ENCODE measurements around the gene IMP3.

The IMP3 gene

GRCh38 chr15:75672646-75673425, 32.8 kb upstream of the IMP3 start:
- H3K4me3 ChIP-seq (replicated peaks; ENCODE audit: low read depth, low read length): no peak overlapping the region
- H3K36me3 ChIP-seq (ENCODE audit: control insufficient read depth, insufficient read depth, low read length): no peaks in the 10 kb centered on the region
- no peak for TF ChIP-seq CTCF (IDR thresholded peaks at IDR 0.05; ENCODE audit: insufficient read depth, low read length, poor library complexity, severe bottlenecking)
- peaks cover 1% of the 10 kb centered on the region; the same call in 1 of the 2 replicates for H3K27me3 ChIP-seq (replicated peaks; ENCODE audit: control insufficient read depth, insufficient read depth, low read length)
- DNase-seq (ENCODE audit: extremely low read depth, insufficient read length): no peak

GRCh38 chr15:75671730-75672602, 31.9 kb upstream of the IMP3 start:
- no peaks in the 10 kb centered on the region; the same call in 1 of the 2 replicates for H3K27me3 ChIP-seq (replicated peaks; ENCODE audit: control insufficient read depth, insufficient read depth, low read length)
- no peak for TF ChIP-seq CTCF (IDR thresholded peaks at IDR 0.05; ENCODE audit: insufficient read depth, low read length, poor library complexity, severe bottlenecking)
- no peak overlapping the region for H3K4me3 ChIP-seq (replicated peaks; ENCODE audit: low read depth, low read length)
- DNase-seq (ENCODE audit: extremely low read depth, insufficient read length): no peak
- H3K36me3 ChIP-seq (ENCODE audit: control insufficient read depth, insufficient read depth, low read length): no peaks in the 10 kb centered on the region

GRCh38 chr15:75669879-75670212, 29.8 kb upstream of the IMP3 start:
- Histone ChIP-seq H3K27me3 (replicated peaks; ENCODE audit: control insufficient read depth, insufficient read depth, low read length) (no peaks in the 10 kb centered on the region), H3K36me3 (ENCODE audit: control insufficient read depth, insufficient read depth, low read length) (no peaks in the 10 kb centered on the region), H3K4me3 (replicated peaks; ENCODE audit: low read depth, low read length) (no peak overlapping the region)
- DNase-seq (ENCODE audit: extremely low read depth, insufficient read length): no peak
- TF ChIP-seq CTCF (IDR thresholded peaks at IDR 0.05; ENCODE audit: insufficient read depth, low read length, poor library complexity, severe bottlenecking): no peak

GRCh38 chr15:75669191-75669878, 29.3 kb upstream of the IMP3 start:
- TF ChIP-seq CTCF (IDR thresholded peaks at IDR 0.05; ENCODE audit: insufficient read depth, low read length, poor library complexity, severe bottlenecking): no peak
- DNase-seq (ENCODE audit: extremely low read depth, insufficient read length): no peak
- no peaks in the 10 kb centered on the region for H3K27me3 ChIP-seq (replicated peaks; ENCODE audit: control insufficient read depth, insufficient read depth, low read length)
- no peak overlapping the region for H3K4me3 ChIP-seq (replicated peaks; ENCODE audit: low read depth, low read length)
- no peaks in the 10 kb centered on the region for H3K36me3 ChIP-seq (ENCODE audit: control insufficient read depth, insufficient read depth, low read length)

GRCh38 chr15:75666823-75667501, 26.9 kb upstream of the IMP3 start:
- Histone ChIP-seq H3K36me3 (ENCODE audit: control insufficient read depth, insufficient read depth, low read length) (no peaks in the 10 kb centered on the region), H3K4me3 (replicated peaks; ENCODE audit: low read depth, low read length) (no peak overlapping the region), H3K27me3 (replicated peaks; ENCODE audit: control insufficient read depth, insufficient read depth, low read length) (no peaks in the 10 kb centered on the region)
- TF ChIP-seq CTCF (IDR thresholded peaks at IDR 0.05; ENCODE audit: insufficient read depth, low read length, poor library complexity, severe bottlenecking): no peak
- DNase-seq (ENCODE audit: extremely low read depth, insufficient read length): no peak

Measured in GM06990 (cell line).